ENCODE results near the gene ABHD15.

Gene ABHD15

DNA sequence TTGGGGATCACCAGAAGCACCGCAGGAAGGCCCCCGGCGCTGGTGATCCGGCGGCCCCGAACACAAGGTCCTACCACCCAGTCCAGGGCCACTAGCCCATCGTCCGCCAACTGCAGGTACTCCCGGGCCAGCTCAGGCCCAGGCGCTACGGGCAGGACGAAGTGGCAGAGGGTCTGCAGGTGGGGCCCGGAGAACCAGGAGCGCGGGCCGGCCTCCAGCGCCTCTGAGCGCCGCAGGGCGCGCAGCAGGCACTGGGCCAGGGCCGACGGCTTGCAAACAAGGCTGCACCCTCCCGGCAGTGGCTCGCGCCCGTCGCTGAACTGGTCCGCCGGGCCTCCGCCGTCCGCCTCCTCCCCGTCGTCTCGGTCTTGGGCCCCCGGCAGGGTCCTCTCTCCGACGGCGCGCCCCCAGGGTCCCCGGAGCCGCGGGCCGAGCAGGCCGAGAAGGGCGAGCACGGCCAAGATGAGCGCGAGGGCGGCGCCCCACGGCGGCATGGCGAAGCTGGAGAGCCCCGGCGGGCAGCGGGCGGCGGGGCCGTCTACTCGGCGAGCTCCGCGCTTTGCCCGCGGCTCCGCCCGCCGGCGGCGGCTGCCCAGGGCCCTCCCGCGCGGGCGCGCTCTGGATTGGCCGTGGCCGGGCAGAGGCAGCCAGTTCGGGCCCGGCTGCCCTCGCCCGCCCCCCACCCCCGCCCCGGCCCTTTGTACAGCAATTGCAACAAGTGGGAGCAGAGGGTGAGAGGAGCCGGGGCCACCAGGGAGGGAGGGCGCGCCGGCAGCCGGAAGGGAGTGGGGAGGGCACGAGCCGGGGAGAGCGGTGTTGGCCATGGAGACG is at the start of gene ABHD15:
TSS of gene ABHD15 (minus strand) at position 565 of the 831 bp plus-strand sequence. CDS start at position 494, 71 bp downstream.
- no peak for DNase-seq (ENCODE audit: low read depth)

GRCh38 chr17:29615492-29616299 is 48.9 kb upstream of the ABHD15 start:
- peak; percentile 73 for DNase-seq (ENCODE audit: low read depth)

DNA sequence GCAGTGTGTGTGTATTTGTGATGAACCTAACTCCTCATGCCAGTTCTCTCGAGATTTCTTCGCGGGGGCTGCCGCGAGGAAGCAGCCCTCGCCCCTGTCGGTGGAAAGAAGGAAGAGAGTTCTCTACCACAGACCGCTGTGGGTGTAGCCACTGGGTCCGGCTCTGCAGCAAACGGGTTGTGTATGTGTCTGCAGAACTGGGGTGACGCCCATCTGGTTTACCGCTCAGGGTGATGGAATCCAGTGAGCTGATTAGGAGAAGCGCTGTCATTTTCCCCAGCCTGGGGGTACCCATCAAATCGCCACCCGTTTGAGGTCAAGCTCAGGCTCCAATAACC is 48.2 kb upstream of the ABHD15 start:
- no peak for DNase-seq (ENCODE audit: low read depth)

DNA sequence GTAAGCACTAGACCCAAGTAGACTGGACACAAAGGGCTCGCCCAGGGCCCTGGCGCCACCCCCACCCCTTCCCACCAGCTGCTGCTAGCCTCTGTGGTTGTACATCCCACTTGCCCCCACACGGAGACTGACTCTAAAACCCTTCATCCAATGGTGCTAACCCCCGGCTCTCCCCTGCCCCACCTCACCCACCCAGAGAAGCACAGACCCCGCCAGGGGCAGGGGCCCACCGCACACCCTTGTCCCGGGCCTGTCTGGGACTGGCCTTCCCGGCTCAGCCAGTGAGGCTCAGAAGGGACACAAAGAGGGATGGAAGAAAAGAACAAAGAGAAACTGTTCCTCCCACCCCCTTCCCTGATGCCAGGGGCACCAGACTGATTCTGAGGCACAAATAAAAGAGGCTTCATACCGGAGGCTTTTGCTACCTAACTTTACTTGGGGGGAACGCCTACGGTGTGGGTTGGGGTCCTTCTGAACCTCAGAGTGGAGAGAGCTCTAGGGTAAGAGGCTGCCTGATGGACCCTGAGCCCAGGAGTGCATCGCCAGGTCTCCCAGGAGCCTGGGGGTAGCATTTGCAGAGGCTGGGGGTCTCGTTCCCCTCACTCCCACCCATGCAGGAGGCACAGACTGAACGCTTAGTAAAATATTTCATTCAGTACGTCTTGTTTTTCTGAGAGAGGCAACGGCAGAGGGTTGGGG is 47.7 kb upstream of the ABHD15 start:
- DNase-seq (ENCODE audit: low read depth): no peak

DNA sequence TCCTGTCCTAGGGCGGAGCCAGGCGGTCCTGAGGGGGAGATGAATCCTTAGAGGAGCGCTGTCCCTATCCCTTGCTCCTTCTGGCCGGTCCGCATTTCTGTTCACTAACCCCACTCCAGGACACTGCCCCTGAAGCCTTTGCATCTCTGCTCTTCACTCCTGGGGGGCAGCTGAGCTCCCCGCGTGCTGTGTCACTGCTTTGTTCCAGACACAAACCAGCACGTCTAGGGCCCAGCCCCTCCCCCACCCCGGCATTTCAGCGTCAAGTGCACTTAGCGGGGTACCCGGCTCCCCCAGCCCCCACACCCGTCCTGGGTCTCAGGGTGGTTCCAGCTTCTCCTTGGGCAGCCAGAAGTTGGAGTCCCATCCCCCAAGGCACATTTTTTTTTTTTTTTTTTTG is 47.0 kb upstream of the ABHD15 start:
- DNase-seq (ENCODE audit: low read depth): no peak

GRCh38 chr17:29613352-29613837 is 46.6 kb upstream of the ABHD15 start:
- peak; percentile 90 for DNase-seq (ENCODE audit: low read depth)

GRCh38 chr17:29612404-29613280 is 45.8 kb upstream of the ABHD15 start:
- no peak for DNase-seq (ENCODE audit: low read depth)

DNA sequence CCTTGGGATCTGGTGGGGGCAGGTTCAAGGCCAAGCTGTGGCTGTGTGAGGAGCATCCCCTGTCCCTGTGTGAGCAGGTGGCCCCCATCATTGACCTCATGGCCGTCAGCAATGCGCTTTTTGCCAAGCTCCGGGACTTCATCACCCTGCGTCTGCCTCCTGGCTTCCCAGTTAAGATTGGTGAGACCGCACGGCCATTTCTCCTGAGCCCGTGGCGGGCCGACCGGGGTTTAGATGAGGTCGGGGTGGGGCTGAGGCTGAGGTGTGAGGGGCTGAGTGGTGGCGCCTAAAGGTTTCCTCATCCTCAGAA is 45.2 kb upstream of the ABHD15 start:
- DNase-seq (ENCODE audit: low read depth): no peak

- DNase-seq (ENCODE audit: low read depth): no peak
Observed at GRCh38 chr17:29611351-29612093, 44.7 kb upstream of the ABHD15 start.

GRCh38 chr17:29610395-29610794 is 43.6 kb upstream of the ABHD15 start:
- no peak for DNase-seq (ENCODE audit: low read depth)

- no peak for DNase-seq (ENCODE audit: low read depth)
Observed at GRCh38 chr17:29608986-29609385, 42.1 kb upstream of the ABHD15 start.

DNA sequence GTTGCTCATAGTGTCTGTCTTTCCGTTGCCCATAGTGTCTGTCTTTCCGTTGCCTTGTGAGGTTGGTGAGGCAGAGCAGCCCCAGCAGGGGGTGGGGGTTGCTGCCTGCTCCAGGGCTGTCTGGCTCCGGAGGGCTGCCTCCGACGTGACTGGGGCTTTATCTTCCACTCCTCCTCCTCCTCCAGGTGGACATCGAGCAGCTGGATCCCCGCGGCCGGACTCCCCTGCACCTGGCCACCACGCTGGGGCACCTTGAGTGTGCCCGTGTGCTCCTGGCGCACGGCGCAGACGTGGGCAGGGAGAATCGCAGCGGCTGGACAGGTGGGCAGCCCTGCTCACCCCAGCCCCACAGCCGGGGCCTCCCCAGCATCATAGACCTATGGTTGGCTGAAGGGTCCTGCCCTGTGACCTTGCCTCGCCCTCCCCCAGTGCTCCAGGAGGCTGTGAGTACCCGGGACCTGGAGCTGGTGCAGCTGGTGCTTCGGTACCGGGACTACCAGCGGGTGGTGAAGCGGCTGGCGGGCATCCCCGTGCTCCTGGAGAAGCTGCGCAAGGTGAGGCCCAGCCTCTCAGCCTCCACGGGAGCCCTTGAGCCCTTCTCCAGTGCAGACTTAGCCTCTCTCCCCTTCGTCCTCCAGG is 40.8 kb upstream of the ABHD15 start:
- no peak for DNase-seq (ENCODE audit: low read depth)

DNA sequence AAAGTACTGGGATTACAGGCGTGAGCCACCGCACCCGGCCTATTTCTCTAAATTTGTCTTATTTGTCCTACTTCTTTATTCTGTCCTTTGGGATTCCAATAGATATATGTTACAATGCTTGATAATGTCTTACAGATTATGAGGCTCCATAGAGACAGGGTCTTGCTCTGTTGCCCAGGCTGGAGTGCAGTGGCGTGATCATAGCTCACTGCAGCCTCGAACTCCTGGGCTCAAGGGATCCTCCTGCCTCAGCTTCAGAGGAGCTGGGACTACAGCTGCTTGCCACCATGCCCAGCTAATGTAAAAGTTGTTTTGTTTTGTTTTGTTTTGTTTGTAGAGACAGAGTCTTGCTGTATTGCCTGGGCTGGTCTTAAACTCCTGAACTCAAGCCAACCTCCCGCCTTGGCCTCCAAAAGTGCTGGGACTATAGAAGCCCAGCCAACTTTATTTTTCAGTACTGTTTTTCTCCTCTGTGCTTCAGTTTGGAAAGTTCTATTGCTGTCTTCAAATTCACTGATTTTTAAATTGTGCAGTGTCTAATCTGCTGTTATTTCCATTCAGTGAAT is 36.4 kb upstream of the ABHD15 start:
- no peak for DNase-seq (ENCODE audit: low read depth)

GRCh38 chr17:29597361-29598172 is 30.7 kb upstream of the ABHD15 start:
- no peak for DNase-seq (ENCODE audit: low read depth)

GRCh38 chr17:29596811-29597210 is 30.0 kb upstream of the ABHD15 start:
- no peak for DNase-seq (ENCODE audit: low read depth)

GRCh38 chr17:29595943-29596774 is 29.3 kb upstream of the ABHD15 start:
- no peak for DNase-seq (ENCODE audit: low read depth)

DNA sequence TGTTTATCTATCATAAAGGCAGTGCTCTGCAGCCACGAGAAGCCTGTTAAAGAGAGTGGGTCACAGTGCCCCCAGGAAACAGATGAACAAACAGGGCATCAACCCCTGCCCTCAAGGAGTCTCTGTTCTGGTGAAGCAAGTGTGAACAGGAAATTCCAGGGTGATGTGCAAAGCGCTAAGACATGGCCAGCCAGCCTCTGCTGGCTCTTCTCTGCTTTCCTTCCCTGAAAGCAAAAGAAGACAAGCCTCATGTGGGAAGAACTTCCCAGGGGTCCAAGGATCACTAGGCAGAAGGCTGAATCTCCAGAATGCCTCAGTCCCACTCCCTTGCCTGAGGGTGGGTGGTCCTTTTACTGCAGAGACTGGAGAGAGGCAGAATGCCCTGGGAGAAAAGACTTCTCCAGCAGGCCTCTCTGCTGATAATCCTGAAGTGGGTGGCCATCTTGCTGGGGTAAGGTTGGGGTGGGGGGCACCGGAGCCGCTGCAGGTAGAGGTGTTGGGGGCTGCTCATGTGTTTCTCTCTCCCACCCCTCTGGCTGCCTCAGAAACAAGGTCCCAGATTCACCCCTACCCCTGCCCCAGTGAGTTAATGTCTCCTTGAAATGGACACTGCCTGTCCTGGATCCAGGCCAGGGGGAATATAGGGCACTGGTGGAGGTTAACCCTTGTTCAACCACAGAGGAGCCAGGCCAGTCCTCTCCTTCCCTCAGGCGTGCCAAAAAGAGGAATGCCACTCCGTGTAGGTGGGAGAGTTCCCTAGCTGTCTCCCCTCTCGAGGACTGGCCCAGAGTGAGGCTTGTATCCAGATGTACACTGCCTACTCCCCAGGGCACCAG is 28.5 kb upstream of the ABHD15 start:
- DNase-seq (ENCODE audit: low read depth): no peak
